Measurements from ENCODE around the gene NOP9. TPM values are rescaled to one million over a fixed set of nuclear protein-coding genes. Genes with fewer than 3 reads are reported as not detected.

Gene NOP9
- total RNA-seq, 1 experiment from 2014 or later = 32.4 TPM

GRCh38 chr14:24283796-24284460, 15.7 kb upstream of the NOP9 start:
- Histone ChIP-seq H3K4me3 (ENCODE audit: insufficient read depth, low read depth, low read length) (no peak overlapping the region), H3K36me3 (replicated peaks; ENCODE audit: control insufficient read depth, insufficient read depth, low read length) (no peaks in the 10 kb centered on the region), H3K27me3 (ENCODE audit: control insufficient read depth, insufficient read depth, low read length) (no peaks in the 10 kb centered on the region)
- DNase-seq = no peak

DNA sequence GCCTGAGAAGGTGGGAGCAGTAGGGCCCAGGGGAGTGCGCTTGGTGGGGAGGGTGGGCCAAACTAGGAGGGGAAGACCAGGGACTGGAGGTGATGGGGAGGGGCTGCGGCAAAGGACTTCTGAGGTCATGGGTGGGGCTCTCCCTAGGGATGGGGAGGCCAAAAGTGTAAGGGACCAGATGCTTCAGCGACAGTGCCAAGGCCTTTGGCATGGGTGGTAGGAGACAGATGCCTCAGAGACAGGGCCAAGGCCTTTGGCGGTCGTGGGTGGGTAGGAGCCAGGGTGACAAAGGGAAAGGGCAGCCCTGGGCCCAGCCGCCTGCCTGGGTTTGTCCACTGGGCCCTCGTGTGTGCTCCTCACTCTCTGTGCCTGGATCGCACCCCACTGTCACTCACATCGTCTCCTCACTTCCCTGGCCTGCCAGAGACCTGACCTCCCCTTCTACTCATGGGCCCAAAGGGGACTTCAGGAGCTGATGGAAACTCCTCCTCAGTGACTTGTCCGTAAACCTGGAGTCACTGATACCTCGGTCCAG, 15.1 kb upstream of the NOP9 start:
- DNase-seq = no peak
- H3K27me3 ChIP-seq (ENCODE audit: control insufficient read depth, insufficient read depth, low read length) = no peaks in the 10 kb centered on the region
- no peak overlapping the region for H3K4me3 ChIP-seq (ENCODE audit: insufficient read depth, low read depth, low read length)
- H3K36me3 ChIP-seq (replicated peaks; ENCODE audit: control insufficient read depth, insufficient read depth, low read length) = peaks cover 2% of the 10 kb centered on the region; the same call in 1 of the 2 replicates

- Histone ChIP-seq H3K36me3 (replicated peaks; ENCODE audit: control insufficient read depth, insufficient read depth, low read length) (peaks cover 4% of the 10 kb centered on the region), H3K4me3 (ENCODE audit: insufficient read depth, low read depth, low read length) (no peak overlapping the region), H3K27me3 (ENCODE audit: control insufficient read depth, insufficient read depth, low read length) (no peaks in the 10 kb centered on the region)
- DNase-seq = no peak
These were observed 14.3 kb upstream of the NOP9 start for GRCh38 chr14:24285351-24285750.

- Histone ChIP-seq H3K4me3 (ENCODE audit: insufficient read depth, low read depth, low read length) (no peak overlapping the region), H3K36me3 (replicated peaks; ENCODE audit: control insufficient read depth, insufficient read depth, low read length) (peaks cover 4% of the 10 kb centered on the region), H3K27me3 (ENCODE audit: control insufficient read depth, insufficient read depth, low read length) (no peaks in the 10 kb centered on the region)
- DNase-seq = no peak
These were observed 12.7 kb upstream of the NOP9 start for GRCh38 chr14:24286996-24287395.

DNA sequence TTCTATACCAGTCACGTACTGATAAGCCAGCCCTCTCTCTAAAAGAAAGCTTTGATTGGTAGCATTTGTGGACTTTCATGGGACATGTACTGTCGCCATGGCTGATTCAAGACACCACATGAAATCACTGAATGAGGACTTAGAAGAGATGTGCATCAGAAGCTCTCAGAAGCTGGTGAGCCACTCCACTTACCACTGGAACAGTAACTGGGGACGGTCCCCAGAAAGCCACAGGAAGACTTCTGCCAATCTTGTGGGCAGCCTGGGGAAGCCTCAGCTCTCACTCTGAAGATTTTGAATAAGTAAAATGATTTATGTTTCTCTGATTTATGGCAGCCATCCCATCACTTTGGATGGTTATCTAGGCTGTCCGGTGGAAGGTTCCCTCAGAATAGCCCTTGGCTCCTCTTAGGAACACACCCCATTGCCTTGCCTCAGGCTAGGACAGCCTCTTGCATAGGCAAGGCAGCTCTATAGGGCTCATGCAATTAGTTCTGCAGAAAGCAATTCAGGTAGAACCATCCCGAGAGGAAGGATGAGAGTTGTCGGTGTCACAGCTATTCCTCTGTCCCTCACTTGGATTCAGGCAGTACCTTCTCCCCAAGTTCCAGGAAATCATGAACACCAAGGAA, 9.9 kb upstream of the NOP9 start:
- Histone ChIP-seq H3K36me3 (replicated peaks; ENCODE audit: control insufficient read depth, insufficient read depth, low read length) (peaks cover 4% of the 10 kb centered on the region), H3K27me3 (ENCODE audit: control insufficient read depth, insufficient read depth, low read length) (no peaks in the 10 kb centered on the region), H3K4me3 (ENCODE audit: insufficient read depth, low read depth, low read length) (no peak overlapping the region)
- DNase-seq = no peak

- no peak for DNase-seq
- Histone ChIP-seq H3K27me3 (ENCODE audit: control insufficient read depth, insufficient read depth, low read length) (no peaks in the 10 kb centered on the region), H3K4me3 (ENCODE audit: insufficient read depth, low read depth, low read length) (no peak overlapping the region), H3K36me3 (replicated peaks; ENCODE audit: control insufficient read depth, insufficient read depth, low read length) (peaks cover 7% of the 10 kb centered on the region)
These were observed 8.9 kb upstream of the NOP9 start for GRCh38 chr14:24290746-24291145.

GRCh38 chr14:24291446-24292117, 8.1 kb upstream of the NOP9 start:
- H3K4me3 ChIP-seq (ENCODE audit: insufficient read depth, low read depth, low read length) = no peak overlapping the region
- H3K36me3 ChIP-seq (replicated peaks; ENCODE audit: control insufficient read depth, insufficient read depth, low read length) = peaks cover 8% of the 10 kb centered on the region
- no peak for DNase-seq
- no peaks in the 10 kb centered on the region for H3K27me3 ChIP-seq (ENCODE audit: control insufficient read depth, insufficient read depth, low read length)

DNA sequence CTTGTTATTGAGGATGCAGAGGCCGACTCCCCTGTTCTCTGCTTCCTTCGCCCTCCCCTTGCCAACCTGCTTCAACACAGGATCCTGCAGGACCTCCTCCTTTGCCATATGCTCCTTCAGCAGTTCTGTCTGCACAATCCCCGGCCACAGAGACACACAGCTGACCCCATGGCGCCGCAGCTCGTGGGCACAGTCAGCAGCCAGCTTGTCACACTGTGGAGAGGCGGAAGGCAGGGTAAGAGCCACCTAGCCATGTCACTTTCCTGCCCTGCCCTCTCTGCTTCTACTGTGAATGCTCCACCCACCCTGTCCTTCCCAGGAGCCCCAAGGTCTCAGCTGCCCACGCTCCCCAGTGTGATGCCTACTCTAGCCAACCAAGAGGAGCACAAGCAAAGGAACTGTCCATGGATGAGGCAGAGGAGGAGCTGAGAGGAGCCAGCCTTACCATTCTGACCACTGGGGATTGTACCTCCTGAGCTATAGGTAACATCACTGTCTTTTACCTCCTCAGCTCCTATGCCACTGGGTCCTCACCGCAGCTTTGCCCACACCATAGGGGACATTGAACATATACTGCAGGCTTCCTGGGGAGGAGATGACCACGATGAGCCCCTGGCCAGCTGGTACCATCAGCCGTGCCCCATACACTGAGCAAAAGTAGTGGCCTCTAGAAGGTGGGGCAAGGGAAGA, 7.4 kb upstream of the NOP9 start:
- DNase-seq = no peak
- no peak overlapping the region for H3K4me3 ChIP-seq (ENCODE audit: insufficient read depth, low read depth, low read length)
- H3K27me3 ChIP-seq (ENCODE audit: control insufficient read depth, insufficient read depth, low read length) = no peaks in the 10 kb centered on the region
- H3K36me3 ChIP-seq (replicated peaks; ENCODE audit: control insufficient read depth, insufficient read depth, low read length) = peaks cover 8% of the 10 kb centered on the region

GRCh38 chr14:24293525-24293924, 6.1 kb upstream of the NOP9 start:
- H3K36me3 ChIP-seq (replicated peaks; ENCODE audit: control insufficient read depth, insufficient read depth, low read length) = peaks cover 8% of the 10 kb centered on the region
- H3K4me3 ChIP-seq (ENCODE audit: insufficient read depth, low read depth, low read length) = no peak overlapping the region
- no peak for DNase-seq
- no peaks in the 10 kb centered on the region for H3K27me3 ChIP-seq (ENCODE audit: control insufficient read depth, insufficient read depth, low read length)

DNA sequence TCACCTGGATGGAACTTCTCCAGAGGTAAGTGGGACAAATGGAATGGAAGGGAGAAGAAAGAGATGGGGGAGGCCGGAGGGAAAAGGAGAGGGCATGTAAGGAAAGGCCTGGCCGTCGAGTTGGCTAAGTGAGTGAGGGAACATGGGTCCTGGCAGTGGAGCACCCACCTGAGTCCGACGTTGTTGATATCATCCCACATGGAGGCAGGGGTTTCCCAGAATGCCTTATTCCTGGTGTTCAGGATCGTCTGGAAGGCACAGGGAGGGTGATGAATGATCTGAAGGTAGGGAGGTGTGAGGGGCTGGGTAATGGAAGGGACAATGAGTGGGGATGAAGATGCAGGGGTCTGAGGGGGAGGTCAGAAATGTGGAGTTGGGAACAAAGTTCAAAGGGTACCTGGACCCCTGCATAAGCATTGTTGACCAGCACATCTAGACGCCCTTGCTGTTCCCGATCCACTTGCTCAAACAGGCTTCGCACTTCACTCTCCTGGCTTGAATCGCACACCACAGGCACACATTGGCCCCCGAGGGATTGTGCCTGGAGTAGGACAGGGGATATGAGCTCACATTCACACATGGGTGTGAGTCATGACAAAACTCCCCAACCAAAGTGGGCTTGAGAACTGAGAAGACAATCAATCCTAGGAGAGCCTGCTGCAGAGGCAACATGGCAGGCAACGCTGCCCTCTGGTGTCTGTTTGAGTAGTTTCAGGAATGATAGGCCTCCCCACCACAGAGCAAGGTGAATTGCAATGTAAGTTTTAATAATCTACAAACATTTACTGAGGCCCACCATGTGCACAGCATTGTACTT, 3.1 kb upstream of the NOP9 start:
- no peaks in the 10 kb centered on the region for H3K27me3 ChIP-seq (ENCODE audit: control insufficient read depth, insufficient read depth, low read length)
- H3K4me3 ChIP-seq (ENCODE audit: insufficient read depth, low read depth, low read length) = no peak overlapping the region
- peaks cover 5% of the 10 kb centered on the region for H3K36me3 ChIP-seq (replicated peaks; ENCODE audit: control insufficient read depth, insufficient read depth, low read length)
- peak; percentile 85 for DNase-seq

- peak; percentile 75 for DNase-seq
- Histone ChIP-seq H3K27me3 (ENCODE audit: control insufficient read depth, insufficient read depth, low read length) (no peaks in the 10 kb centered on the region), H3K4me3 (ENCODE audit: insufficient read depth, low read depth, low read length) (no peak overlapping the region), H3K36me3 (replicated peaks; ENCODE audit: control insufficient read depth, insufficient read depth, low read length) (peaks cover 12% of the 10 kb centered on the region)
These were observed 2.3 kb upstream of the NOP9 start for GRCh38 chr14:24297190-24297964.

GRCh38 chr14:24298892-24299254, 777 bp upstream of the NOP9 start:
- no peak for DNase-seq
- no peaks in the 10 kb centered on the region for H3K27me3 ChIP-seq (ENCODE audit: control insufficient read depth, insufficient read depth, low read length)
- H3K36me3 ChIP-seq (replicated peaks; ENCODE audit: control insufficient read depth, insufficient read depth, low read length) = peaks cover 24% of the 10 kb centered on the region
- peak overlapping the region; percentile 82 for H3K4me3 ChIP-seq (ENCODE audit: insufficient read depth, low read depth, low read length)

GRCh38 chr14:24300326-24300980, 803 bp downstream of the NOP9 start:
- no peak for DNase-seq
- Histone ChIP-seq H3K27me3 (ENCODE audit: control insufficient read depth, insufficient read depth, low read length) (no peaks in the 10 kb centered on the region), H3K4me3 (ENCODE audit: insufficient read depth, low read depth, low read length) (peak overlapping the region; percentile 82), H3K36me3 (replicated peaks; ENCODE audit: control insufficient read depth, insufficient read depth, low read length) (peaks cover 35% of the 10 kb centered on the region)
